Large intestine (tissue), 3 donors: ENCODE measurements around the gene MEGF9. TPM values are rescaled to one million over a fixed set of nuclear protein-coding genes. Genes with fewer than 3 reads are reported as not detected.

Source experiments
- DNase-seq, 2 donors: peaks; one replicate each; pipeline versions ENCODE4 v3.0.0 to v3.0.0-alpha.2; 2013
- H3K27ac ChIP-seq: one replicate; pipeline ENCODE4 v1.5.1; 2013; ENCODE audit warnings: low read length
- H3K27me3 ChIP-seq: 2 replicates; pipeline ENCODE4 v1.6.1; 2013; ENCODE audit warnings: low read length; ENCODE audit not compliant: control insufficient read depth, insufficient read depth
- H3K36me3 ChIP-seq: 2 replicates; pipeline ENCODE4 v1.6.1; 2013; ENCODE audit warnings: low read length; ENCODE audit not compliant: control insufficient read depth, insufficient read depth
- H3K4me1 ChIP-seq: one replicate; pipeline ENCODE4 v1.6.1; 2013; ENCODE audit warnings: low read length; ENCODE audit not compliant: control insufficient read depth, insufficient read depth
- H3K4me3 ChIP-seq: one replicate; pipeline ENCODE4 v1.5.1; 2013; ENCODE audit warnings: low read length
- H3K9me3 ChIP-seq: one replicate; pipeline ENCODE4 v1.6.1; 2013; ENCODE audit warnings: mild to moderate bottlenecking, low read depth, low read length, moderate library complexity; ENCODE audit not compliant: control insufficient read depth
- WGBS: methylation state at CpG from one replicate; pipeline ENCODE4 v1.1.5; 2013; ENCODE audit warnings: low lambda C conversion rate; ENCODE audit not compliant: insufficient coverage; 5-methylcytosine and 5-hydroxymethylcytosine counted together
- polyA plus RNA-seq: library from polyadenylated mRNA; unstranded; fragments of 120-200 nt; gene quantifications from one replicate; pipeline ENCODE4 v1.2.1, GENCODE V29; 2013

Gene MEGF9
- polyA plus RNA-seq, 1 donor: 17.6 TPM

GRCh38 chr9:120734607-120735410, 20.5 kb upstream of the MEGF9 start:
- DNase-seq: no peak
- no CpG with 5 or more reads among the region's 2 CpGs for WGBS
- Histone ChIP-seq H3K27me3 (no peaks in the 10 kb centered on the region), H3K9me3 (no peaks in the 10 kb centered on the region), H3K4me1 (peaks cover 47% of the 10 kb centered on the region), H3K4me3 (no peak overlapping the region), H3K36me3 (no peaks in the 10 kb centered on the region), H3K27ac (peak overlapping the region; percentile 91)

GRCh38 chr9:120733190-120733589, 18.9 kb upstream of the MEGF9 start:
- WGBS: no CpG with 5 or more reads among the region's 5 CpGs
- Histone ChIP-seq H3K9me3 (no peaks in the 10 kb centered on the region), H3K4me1 (peaks cover 54% of the 10 kb centered on the region), H3K27me3 (no peaks in the 10 kb centered on the region), H3K36me3 (no peaks in the 10 kb centered on the region), H3K27ac (no peak overlapping the region), H3K4me3 (no peak overlapping the region)
- no peak for DNase-seq

- Histone ChIP-seq H3K9me3 (no peaks in the 10 kb centered on the region), H3K4me1 (peaks cover 51% of the 10 kb centered on the region), H3K4me3 (no peak overlapping the region), H3K36me3 (no peaks in the 10 kb centered on the region), H3K27me3 (no peaks in the 10 kb centered on the region), H3K27ac (peak overlapping the region; percentile 81)
- DNase-seq: peak; percentile 79 to 87
- no CpG with 5 or more reads among the region's 7 CpGs for WGBS
These were observed 16.6 kb upstream of the MEGF9 start for GRCh38 chr9:120730654-120731514.

GRCh38 chr9:120729791-120730241, 15.5 kb upstream of the MEGF9 start:
- no peaks in the 10 kb centered on the region for H3K9me3 ChIP-seq
- no peaks in the 10 kb centered on the region for H3K27me3 ChIP-seq
- peak overlapping the region; percentile 92 for H3K27ac ChIP-seq
- H3K4me1 ChIP-seq: peaks cover 45% of the 10 kb centered on the region
- H3K36me3 ChIP-seq: no peaks in the 10 kb centered on the region
- no CpG with 5 or more reads among the region's 5 CpGs for WGBS
- peak; percentile 35 to 68 for DNase-seq
- H3K4me3 ChIP-seq: no peak overlapping the region

- DNase-seq: no peak
These were observed 12.2 kb upstream of the MEGF9 start for GRCh38 chr9:120726484-120726883.

GRCh38 chr9:120725907-120726306, 11.6 kb upstream of the MEGF9 start:
- no peaks in the 10 kb centered on the region for H3K27me3 ChIP-seq
- no peaks in the 10 kb centered on the region for H3K9me3 ChIP-seq
- H3K4me3 ChIP-seq: no peak overlapping the region
- H3K4me1 ChIP-seq: peaks cover 20% of the 10 kb centered on the region
- WGBS: no CpG with 5 or more reads among the region's 1 CpG
- H3K36me3 ChIP-seq: no peaks in the 10 kb centered on the region
- no peak overlapping the region for H3K27ac ChIP-seq
- DNase-seq: peak; percentile 45 to 73

More at GRCh38 chr9:120726484-120726883, 12.2 kb upstream of the MEGF9 start:
- H3K4me3 ChIP-seq: no peak overlapping the region
- no peak overlapping the region for H3K27ac ChIP-seq
- WGBS: 89% methylated on average over 1 of the region's 2 CpGs
- no peaks in the 10 kb centered on the region for H3K9me3 ChIP-seq
- H3K36me3 ChIP-seq: no peaks in the 10 kb centered on the region
- peaks cover 25% of the 10 kb centered on the region for H3K4me1 ChIP-seq
- no peaks in the 10 kb centered on the region for H3K27me3 ChIP-seq

- no peak overlapping the region for H3K4me3 ChIP-seq
- H3K36me3 ChIP-seq: no peaks in the 10 kb centered on the region
- H3K4me1 ChIP-seq: peaks cover 12% of the 10 kb centered on the region
- WGBS: no CpG with 5 or more reads among the region's 1 CpG
- no peaks in the 10 kb centered on the region for H3K27me3 ChIP-seq
- H3K27ac ChIP-seq: no peak overlapping the region
- DNase-seq: no peak
- no peaks in the 10 kb centered on the region for H3K9me3 ChIP-seq
These were observed 10.6 kb upstream of the MEGF9 start for GRCh38 chr9:120724757-120725400.

- no peaks in the 10 kb centered on the region for H3K9me3 ChIP-seq
- WGBS: no CpG with 5 or more reads among the region's 3 CpGs
- H3K36me3 ChIP-seq: no peaks in the 10 kb centered on the region
- peaks cover 4% of the 10 kb centered on the region for H3K4me1 ChIP-seq
- no peak for DNase-seq
- no peaks in the 10 kb centered on the region for H3K27me3 ChIP-seq
- no peak overlapping the region for H3K27ac ChIP-seq
- no peak overlapping the region for H3K4me3 ChIP-seq
These were observed 9.3 kb upstream of the MEGF9 start for GRCh38 chr9:120723565-120723964.

GRCh38 chr9:120720404-120720803, 6.1 kb upstream of the MEGF9 start:
- Histone ChIP-seq H3K4me3 (no peak overlapping the region), H3K9me3 (no peaks in the 10 kb centered on the region), H3K36me3 (no peaks in the 10 kb centered on the region), H3K4me1 (peaks cover 15% of the 10 kb centered on the region), H3K27me3 (no peaks in the 10 kb centered on the region), H3K27ac (no peak overlapping the region)
- DNase-seq: no peak
- no CpG with 5 or more reads among the region's 4 CpGs for WGBS

- H3K9me3 ChIP-seq: no peaks in the 10 kb centered on the region
- no peak overlapping the region for H3K27ac ChIP-seq
- no peaks in the 10 kb centered on the region for H3K27me3 ChIP-seq
- no CpG with 5 or more reads among the region's 3 CpGs for WGBS
- no peak overlapping the region for H3K4me3 ChIP-seq
- H3K4me1 ChIP-seq: peaks cover 18% of the 10 kb centered on the region
- DNase-seq: no peak
- no peaks in the 10 kb centered on the region for H3K36me3 ChIP-seq
These were observed 4.0 kb upstream of the MEGF9 start for GRCh38 chr9:120718316-120718715.
